SK-N-SH (cell line): ENCODE data around the gene SIDT2. TPM values are rescaled to one million over a fixed set of nuclear protein-coding genes. Genes with fewer than 3 reads are reported as not detected.
A peak's percentile ranks its signal among the peaks of the same experiment; 100 is the strongest.

Source experiments
- CTCF ChIA-PET: fragments of 300-600, 350-600 bp; formaldehyde crosslinking; extraction: SDS; loops from one replicate; lab custom pipeline; 2021; lab: Yijun Ruan, JAX
- POLR2A ChIA-PET: fragments of 350-600 bp; sonication (Branson Sonifier 250); formaldehyde crosslinking; extraction: SDS; loops from one replicate; lab custom pipeline; 2020; ENCODE audit warnings: antibody characterized with exemption, inconsistent platforms; lab: Yijun Ruan, JAX
- DNase-seq: peaks from one replicate; pipeline ENCODE4 v3.0.0; 2012
- H2AFZ ChIP-seq: fragments of 200-600 bp; sonication (generic); 2 replicates; pipeline ENCODE4 v1.8.1; 2016; ENCODE audit warnings: antibody characterized with exemption, mild to moderate bottlenecking, low read depth
- H3F3A ChIP-seq: fragments of 200-600 bp; sonication (generic); replicated peaks from 2 replicates; pipeline ENCODE3; 2016; ENCODE audit warnings: antibody characterized with exemption, mild to moderate bottlenecking; ENCODE audit not compliant: insufficient read depth
- H3K27ac ChIP-seq, 2 experiments: fragments of 200-500 bp in 1 of 2; fragments of 200-600 bp in 1 of 2; sonication (Bioruptor generic) in 1 of 2; sonication (generic), shearing (Covaris generic) in 1 of 2; 2 replicates each; pipeline versions ENCODE4 v1.5.1 to v1.6.1; 2014 to 2016; ENCODE audit warnings: low read depth in 2 of 2, inconsistent platforms in 1 of 2, low read length in 1 of 2, mild to moderate bottlenecking in 1 of 2, mixed read lengths in 1 of 2
- H3K27me3 ChIP-seq: fragments of 200-600 bp; sonication (generic), shearing (Covaris generic); 2 replicates; pipeline ENCODE4 v1.6.1; 2016; ENCODE audit warnings: mixed run types; ENCODE audit not compliant: insufficient read depth
- H3K36me3 ChIP-seq, 2 experiments: fragments of 200-500 bp in 1 of 2; fragments of 200-600 bp in 1 of 2; sonication (Bioruptor generic) in 1 of 2; sonication (generic) in 1 of 2; replicated peaks in 1 of 2; 2 replicates each; pipeline versions ENCODE3 to v1.5.1; 2014 to 2016; ENCODE audit warnings: low read length in 1 of 2, mild to moderate bottlenecking in 1 of 2; ENCODE audit not compliant: insufficient read depth in 2 of 2, control insufficient read depth in 1 of 2
- H3K4me1 ChIP-seq, 2 experiments: fragments of 200-500 bp in 1 of 2; fragments of 200-600 bp in 1 of 2; sonication (Bioruptor generic) in 1 of 2; sonication (generic), shearing (Covaris generic) in 1 of 2; 2 replicates each; pipeline versions ENCODE4 v1.5.1 to v1.6.1; 2014 to 2016; ENCODE audit warnings: low read depth in 1 of 2, low read length in 1 of 2, mixed run types in 1 of 2; ENCODE audit not compliant: insufficient read depth in 2 of 2, control insufficient read depth in 1 of 2
- H3K4me2 ChIP-seq: fragments of 200-600 bp; sonication (generic), shearing (Covaris generic); 2 replicates; pipeline ENCODE4 v1.6.1; 2017; ENCODE audit warnings: mixed run types
- H3K4me3 ChIP-seq, 2 experiments: fragments of 200-500 bp in 1 of 2; fragments of 200-600 bp in 1 of 2; sonication (Bioruptor generic) in 1 of 2; sonication (generic), shearing (Covaris generic) in 1 of 2; 2 replicates each; pipeline versions ENCODE4 v1.5.1 to v1.8.1; 2014 to 2016; ENCODE audit warnings: low read depth in 2 of 2, inconsistent platforms in 1 of 2, low read length in 1 of 2, mild to moderate bottlenecking in 1 of 2, mixed read lengths in 1 of 2, moderate library complexity in 1 of 2
- H3K79me2 ChIP-seq: fragments of 200-600 bp; sonication (generic); 2 replicates; pipeline ENCODE4 v1.8.1; 2017; ENCODE audit warnings: mild to moderate bottlenecking; ENCODE audit not compliant: insufficient read depth
- H3K9ac ChIP-seq: fragments of 200-600 bp; sonication (generic); 2 replicates; pipeline ENCODE4 v1.6.1; 2017; ENCODE audit warnings: mixed run types
- H3K9me2 ChIP-seq: fragments of 200-600 bp; sonication (generic); 2 replicates; pipeline ENCODE4 v1.6.1; 2017; ENCODE audit warnings: mixed run types
- H3K9me3 ChIP-seq: fragments of 200-600 bp; sonication (generic); 2 replicates; pipeline ENCODE4 v1.6.1; 2017; ENCODE audit warnings: mixed run types, mild to moderate bottlenecking, moderate library complexity
- H4K20me1 ChIP-seq: fragments of 200-600 bp; sonication (generic); 2 replicates; pipeline ENCODE4 v1.6.1; 2017; ENCODE audit warnings: mild to moderate bottlenecking, mixed run types; ENCODE audit not compliant: insufficient read depth
- CTCF ChIP-seq: fragments of 200-600 bp; sonication (generic); IDR thresholded peaks from 2 replicates; pipeline ENCODE4 v1.6.1; 2017; ENCODE audit warnings: antibody characterized with exemption, mild to moderate bottlenecking, moderate library complexity
- ELF1 ChIP-seq: IDR thresholded peaks from 2 replicates; pipeline ENCODE4 v1.4.0; 2012
- EP300 ChIP-seq, 2 experiments: IDR thresholded peaks; 2 replicates each; pipeline versions ENCODE4 v1.4.0 to v1.6.1; 2012; ENCODE audit warnings: borderline replicate concordance in 1 of 2, low read depth in 1 of 2, low read length in 1 of 2
- EZH2phosphoT487 ChIP-seq: fragments of 200-600 bp; sonication (generic); IDR thresholded peaks from 2 replicates; pipeline ENCODE4 v1.6.1; 2017; ENCODE audit warnings: low read depth, mixed run types, mild to moderate bottlenecking, antibody characterized with exemption, moderate library complexity, borderline replicate concordance
- FOXJ3 ChIP-seq: sonication (generic); formaldehyde crosslinking; IDR thresholded peaks from 2 replicates; pipeline ENCODE4 v1.5.1; 2020; ENCODE audit warnings: mild to moderate bottlenecking, missing genetic modification reagents
- GATA2 ChIP-seq: sonication (generic); formaldehyde crosslinking; IDR thresholded peaks from 2 replicates; pipeline ENCODE4 v1.5.0; 2020; ENCODE audit warnings: mild to moderate bottlenecking, missing genetic modification reagents
- MXI1 ChIP-seq: IDR thresholded peaks from 2 replicates; pipeline ENCODE4 v1.6.1; 2012; ENCODE audit warnings: mild to moderate bottlenecking, low read depth, low read length, improper control_type of control experiment
- NFIC ChIP-seq: IDR thresholded peaks from 2 replicates; pipeline ENCODE4 v1.4.0; 2012; ENCODE audit warnings: borderline replicate concordance
- RCOR1 ChIP-seq: fragments of 150-350 bp; IDR thresholded peaks from 2 replicates; pipeline ENCODE4 v1.6.1; 2017; ENCODE audit warnings: antibody characterized with exemption, low read length
- REST ChIP-seq: IDR thresholded peaks from 2 replicates; pipeline ENCODE4 v1.6.1; 2012; ENCODE audit warnings: mild to moderate bottlenecking, low read depth, low read length, moderate library complexity
- RFX5 ChIP-seq: IDR thresholded peaks from 2 replicates; pipeline ENCODE4 v1.6.1; 2012; ENCODE audit warnings: mild to moderate bottlenecking, improper control_type of control experiment, low read length
- TAF1 ChIP-seq: IDR thresholded peaks from 2 replicates; pipeline ENCODE4 v1.6.1; 2012; ENCODE audit warnings: low read depth, mild to moderate bottlenecking, low read length, moderate library complexity, borderline replicate concordance
- TCF12 ChIP-seq: IDR thresholded peaks from 2 replicates; pipeline ENCODE4 v1.4.0; 2012
- TEAD4 ChIP-seq: IDR thresholded peaks from 2 replicates; pipeline ENCODE4 v1.4.0; 2012; ENCODE audit warnings: mild to moderate bottlenecking, borderline replicate concordance; ENCODE audit not compliant: insufficient read depth
- USF1 ChIP-seq: IDR thresholded peaks from 2 replicates; pipeline ENCODE4 v1.4.0; 2012; ENCODE audit warnings: low read depth, borderline replicate concordance
- WGBS: methylation state at CpG from one replicate; pipeline ENCODE4 v1.1.6; 2017; ENCODE audit warnings: low lambda C conversion rate; 5-methylcytosine and 5-hydroxymethylcytosine counted together
- polyA plus RNA-seq, 3 experiments: library from polyadenylated mRNA; depleted of rRNA; stranded (reverse); fragments of >200 nt; gene quantifications; 2 replicates each; pipeline ENCODE4 v1.2.3, GENCODE V29; 2012

The SIDT2 gene
- polyA plus RNA-seq, 1 of the 3 experiments (the other 2 are of a cell fraction): 17.5 TPM

- WGBS: 61% methylated on average over 24 of the region's 34 CpGs
- CTCF ChIA-PET: interaction anchor here (1.0 to 1.2 kb wide), 4 partner anchors 14 to 20 kb away, joined by 3 to 4 read pairs (median 3); no protein-coding TSS in a partner anchor
- no peak for DNase-seq
- 0 out of 2 replicates have a peak within 1 kb of the TSS, but pooled peaks have one; percentile 50 for H2AFZ ChIP-seq
- no peaks in the 10 kb centered on the region for H3K9me2 ChIP-seq
- H3K27ac ChIP-seq: peak within 1 kb of the TSS; percentile 61 to 75
- H3K79me2 ChIP-seq: peaks cover 66% of the 10 kb centered on the region
- POLR2A ChIA-PET: no interaction called here
- TF ChIP-seq ELF1 (no peak), FOXJ3 (CRISPR knock-in tag) (no peak), TAF1 (no peak), TEAD4 (peak; percentile 66; the same call in 1 of the 2 replicates), NFIC (no peak), USF1 (no peak)
- peak within 1 kb of the TSS; percentile 64 for H3K9ac ChIP-seq
- H3F3A ChIP-seq: peaks cover 11% of the 10 kb centered on the region
- H3K4me1 ChIP-seq: peaks cover 9 to 13% of the 10 kb centered on the region in 2 experiments; a peak in 3 of 4 replicates
- peak within 1 kb of the TSS; percentile 77 for H3K4me2 ChIP-seq
- peaks cover 0 to 11% of the 10 kb centered on the region in 2 experiments for H3K36me3 ChIP-seq
- no peaks in the 10 kb centered on the region for H3K9me3 ChIP-seq
- peaks cover 21% of the 10 kb centered on the region; the same call in 1 of the 2 replicates for H4K20me1 ChIP-seq
- peak within 1 kb of the TSS; percentile 43 to 51; a peak in 3 of 4 replicates for H3K4me3 ChIP-seq
- no peaks in the 10 kb centered on the region for H3K27me3 ChIP-seq
These were observed 20.7 kb downstream of the SIDT2 start, which contains the start of gene TAGLN for GRCh38 chr11:117199053-117199915. Gene TAGLN (plus strand): TSS chr11:117199370. CDS start chr11:117203014, 3,644 bp downstream.

GRCh38 chr11:117199916-117200812 lies 21.6 kb downstream of the SIDT2 start:
- peaks cover 0 to 19% of the 10 kb centered on the region in 2 experiments for H3K36me3 ChIP-seq
- no peak for DNase-seq
- H3K4me2 ChIP-seq: peak overlapping the region; percentile 77
- H3K79me2 ChIP-seq: peaks cover 66% of the 10 kb centered on the region
- H4K20me1 ChIP-seq: peaks cover 26% of the 10 kb centered on the region; the same call in 1 of the 2 replicates
- 70% methylated on average over 11 of the region's 13 CpGs for WGBS
- H3K9ac ChIP-seq: peak overlapping the region; percentile 64
- peaks cover 19% of the 10 kb centered on the region for H3F3A ChIP-seq
- peak overlapping the region; percentile 43 to 51; a peak in 3 of 4 replicates for H3K4me3 ChIP-seq
- ChIA-PET POLR2A (no interaction called here), CTCF (interaction anchor here (0.9 to 1.6 kb wide), 2 partner anchors 26 to 32 kb away, joined by 3 to 4 read pairs; partner anchors contain the start of genes PCSK7 and RNF214)
- no peaks in the 10 kb centered on the region for H3K27me3 ChIP-seq
- peak overlapping the region in 1 of 2 experiments; percentile 75; a peak in 3 of 4 replicates for H3K27ac ChIP-seq
- no peaks in the 10 kb centered on the region for H3K9me3 ChIP-seq
- no peaks in the 10 kb centered on the region for H3K9me2 ChIP-seq
- no peak overlapping the region for H2AFZ ChIP-seq
- H3K4me1 ChIP-seq: peaks cover 9 to 13% of the 10 kb centered on the region in 2 experiments; a peak in 3 of 4 replicates
- no peak for TF ChIP-seq TCF12
- no peak for TF ChIP-seq GATA2 (CRISPR knock-in tag)
- no peak for TF ChIP-seq RFX5
- TF ChIP-seq REST: no peak
- TF ChIP-seq EZH2phosphoT487: no peak
- TF ChIP-seq MXI1: no peak
- no peak for TF ChIP-seq TEAD4
- no peak for TF ChIP-seq CTCF
- TF ChIP-seq RCOR1: no peak
- TF ChIP-seq EP300 (IDR thresholded peaks at IDR 0.05; ENCODE audit: borderline replicate concordance in 1 of 2, low read depth in 1 of 2, low read length in 1 of 2): no peak
- TF ChIP-seq USF1: no peak
